Measurements from ENCODE around the gene ADO. TPM values are rescaled to one million over a fixed set of nuclear protein-coding genes. Genes with fewer than 3 reads are reported as not detected.

The ADO gene
- total and polyA plus RNA-seq, 10 of the 15 experiments (the other 5 are each of a cell fraction or from before 2014, with no cell fraction given), result 4.3 to 44.6 (median 18.7) TPM

GRCh38 chr10:62817766-62818425 is 13.4 kb downstream of the ADO start (continued):
- TF ChIP-seq MXI1 (IDR thresholded peaks at IDR 0.05; ENCODE audit: low read depth, low read length) (peak; percentile 54; the same call in 1 of the 2 replicates), MEF2B (IDR thresholded peaks at IDR 0.05; ENCODE audit: partially characterized antibody, poor library complexity, severe bottlenecking) (peak; percentile 9), JUND (IDR thresholded peaks at IDR 0.05; ENCODE audit: low read depth, low read length) (0 out of 2 replicates have a peak, but pooled peaks have one; percentile 21), SMC3 (IDR thresholded peaks at IDR 0.05; ENCODE audit: borderline replicate concordance, low read length) (peak; percentile 93), EP300 (IDR thresholded peaks at IDR 0.05; ENCODE audit: borderline replicate concordance in 1 of 2, control insufficient read depth in 1 of 2, low read depth in 2 of 2, low read length in 2 of 2) (no peak), RAD51 (IDR thresholded peaks at IDR 0.05) (no peak), ZNF274 (IDR thresholded peaks at IDR 0.05; ENCODE audit: insufficient read depth, insufficient read length) (no peak), ZNF622 (IDR thresholded peaks at IDR 0.05) (no peak), IRF3 (IDR thresholded peaks at IDR 0.05) (no peak), RFX5 (IDR thresholded peaks at IDR 0.05; ENCODE audit: low read depth, low read length) (0 out of 2 replicates have a peak, but pooled peaks have one; percentile 6), TBL1XR1 (IDR thresholded peaks at IDR 0.05; ENCODE audit: low read depth, low read length) (peak; percentile 21; the same call in 1 of the 2 replicates), FOS (IDR thresholded peaks at IDR 0.05; ENCODE audit: borderline replicate concordance, extremely low read depth, insufficient read length) (no peak), MYB (IDR thresholded peaks at IDR 0.05; ENCODE audit: borderline replicate concordance, low read depth, low read length) (no peak), HSF1 (IDR thresholded peaks at IDR 0.05; ENCODE audit: low read depth, low read length) (no peak), ZNF687 (IDR thresholded peaks at IDR 0.05) (peak; percentile 74; the same call in 1 of the 2 replicates), POLR2A (IDR thresholded peaks at IDR 0.05; ENCODE audit: low read depth, low read length) (no peak), BRCA1 (IDR thresholded peaks at IDR 0.05; ENCODE audit: low read depth, low read length) (no peak), ASH2L (IDR thresholded peaks at IDR 0.05; ENCODE audit: borderline replicate concordance, low read depth) (no peak), BMI1 (IDR thresholded peaks at IDR 0.05; ENCODE audit: borderline replicate concordance) (no peak), CREM (IDR thresholded peaks at IDR 0.05; ENCODE audit: low read depth) (no peak), GABPA (IDR thresholded peaks at IDR 0.05; ENCODE audit: low read depth) (no peak), NR2F1 (conservative IDR thresholded peaks at IDR 0.05) (peak; percentile 74), IRF5 (IDR thresholded peaks at IDR 0.05; ENCODE audit: borderline replicate concordance) (no peak), ZNF217 (IDR thresholded peaks at IDR 0.05) (no peak)
